Pons (tissue), 1 donor: ENCODE results near the gene ATP6V1G2.

ENCODE experiments used
- DNase-seq: peaks from one replicate; pipeline ENCODE4 v3.0.0-alpha.2; 2016; ENCODE audit warnings: low spot score

ATP6V1G2 gene

GRCh38 chr6:31575952-31576685 is 29.7 kb upstream of the ATP6V1G2 start:
- DNase-seq = no peak

GRCh38 chr6:31575335-31575901 is 29.0 kb upstream of the ATP6V1G2 start, which contains the start of gene TNF:
Gene TNF, plus strand, starts transcription at chr6:31575565. Its CDS starts 177 bp downstream, at chr6:31575742.
- peak; percentile 58 for DNase-seq

DNA sequence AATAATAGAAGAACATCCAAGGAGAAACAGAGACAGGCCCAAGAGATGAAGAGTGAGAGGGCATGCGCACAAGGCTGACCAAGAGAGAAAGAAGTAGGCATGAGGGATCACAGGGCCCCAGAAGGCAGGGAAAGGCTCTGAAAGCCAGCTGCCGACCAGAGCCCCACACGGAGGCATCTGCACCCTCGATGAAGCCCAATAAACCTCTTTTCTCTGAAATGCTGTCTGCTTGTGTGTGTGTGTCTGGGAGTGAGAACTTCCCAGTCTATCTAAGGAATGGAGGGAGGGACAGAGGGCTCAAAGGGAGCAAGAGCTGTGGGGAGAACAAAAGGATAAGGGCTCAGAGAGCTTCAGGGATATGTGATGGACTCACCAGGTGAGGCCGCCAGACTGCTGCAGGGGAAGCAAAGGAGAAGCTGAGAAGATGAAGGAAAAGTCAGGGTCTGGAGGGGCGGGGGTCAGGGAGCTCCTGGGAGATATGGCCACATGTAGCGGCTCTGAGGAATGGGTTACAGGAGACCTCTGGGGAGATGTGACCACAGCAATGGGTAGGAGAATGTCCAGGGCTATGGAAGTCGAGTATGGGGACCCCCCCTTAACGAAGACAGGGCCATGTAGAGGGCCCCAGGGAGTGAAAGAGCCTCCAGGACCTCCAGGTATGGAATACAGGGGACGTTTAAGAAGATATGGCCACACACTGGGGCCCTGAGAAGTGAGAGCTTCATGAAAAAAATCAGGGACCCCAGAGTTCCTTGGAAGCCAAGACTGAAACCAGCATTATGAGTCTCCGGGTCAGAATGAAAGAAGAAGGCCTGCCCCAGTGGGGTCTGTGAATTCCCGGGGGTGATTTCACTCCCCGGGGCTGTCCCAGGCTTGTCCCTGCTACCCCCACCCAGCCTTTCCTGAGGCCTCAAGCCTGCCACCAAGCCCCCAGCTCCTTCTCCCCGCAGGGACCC is 28.0 kb upstream of the ATP6V1G2 start:
- DNase-seq = no peak

DNA sequence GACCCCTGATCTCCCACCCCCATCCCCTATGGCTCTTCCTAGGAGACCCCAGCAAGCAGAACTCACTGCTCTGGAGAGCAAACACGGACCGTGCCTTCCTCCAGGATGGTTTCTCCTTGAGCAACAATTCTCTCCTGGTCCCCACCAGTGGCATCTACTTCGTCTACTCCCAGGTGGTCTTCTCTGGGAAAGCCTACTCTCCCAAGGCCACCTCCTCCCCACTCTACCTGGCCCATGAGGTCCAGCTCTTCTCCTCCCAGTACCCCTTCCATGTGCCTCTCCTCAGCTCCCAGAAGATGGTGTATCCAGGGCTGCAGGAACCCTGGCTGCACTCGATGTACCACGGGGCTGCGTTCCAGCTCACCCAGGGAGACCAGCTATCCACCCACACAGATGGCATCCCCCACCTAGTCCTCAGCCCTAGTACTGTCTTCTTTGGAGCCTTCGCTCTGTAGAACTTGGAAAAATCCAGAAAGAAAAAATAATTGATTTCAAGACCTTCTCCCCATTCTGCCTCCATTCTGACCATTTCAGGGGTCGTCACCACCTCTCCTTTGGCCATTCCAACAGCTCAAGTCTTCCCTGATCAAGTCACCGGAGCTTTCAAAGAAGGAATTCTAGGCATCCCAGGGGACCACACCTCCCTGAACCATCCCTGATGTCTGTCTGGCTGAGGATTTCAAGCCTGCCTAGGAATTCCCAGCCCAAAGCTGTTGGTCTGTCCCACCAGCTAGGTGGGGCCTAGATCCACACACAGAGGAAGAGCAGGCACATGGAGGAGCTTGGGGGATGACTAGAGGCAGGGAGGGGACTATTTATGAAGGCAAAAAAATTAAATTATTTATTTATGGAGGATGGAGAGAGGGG is 27.1 kb upstream of the ATP6V1G2 start:
- no peak for DNase-seq

- no peak for DNase-seq
Observed at GRCh38 chr6:31572041-31572911, 25.9 kb upstream of the ATP6V1G2 start, which contains the start of gene LTA. Gene LTA, plus strand, starts transcription at chr6:31572289. Its CDS starts 454 bp downstream, at chr6:31572743.

DNA sequence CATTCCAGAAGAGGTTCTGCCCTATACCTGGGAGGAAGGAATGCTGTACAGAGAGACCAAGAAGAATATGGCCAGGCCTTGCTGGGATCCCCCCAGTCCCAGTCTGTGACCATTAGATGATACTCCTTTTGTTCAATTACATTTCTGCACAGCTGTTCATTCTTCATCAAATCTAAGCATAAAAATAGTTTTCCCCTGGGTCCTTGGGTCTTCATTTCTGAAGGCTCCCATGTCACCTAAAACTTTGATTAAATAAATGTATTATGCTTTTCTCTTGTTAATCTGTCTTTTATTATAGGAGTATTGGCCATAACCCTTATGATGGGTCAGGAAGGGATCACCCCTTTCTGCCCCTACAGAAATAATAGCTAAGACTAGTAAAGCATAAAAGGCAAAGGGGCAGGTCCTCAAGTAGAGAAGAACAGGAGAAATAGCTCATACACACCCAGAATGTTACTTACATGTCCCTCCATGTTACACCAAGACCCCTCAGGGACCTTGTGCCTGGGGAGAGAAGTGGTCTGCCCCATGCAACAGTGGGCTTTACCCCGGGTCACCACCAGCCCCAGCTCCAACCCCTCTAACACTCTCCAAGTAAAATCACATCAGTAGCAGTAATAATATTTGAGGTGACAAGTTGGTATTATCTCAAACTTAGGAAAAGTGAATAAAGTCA is 23.6 kb upstream of the ATP6V1G2 start:
- DNase-seq = no peak

GRCh38 chr6:31568537-31568961 is 22.1 kb upstream of the ATP6V1G2 start:
- DNase-seq = peak; percentile 38

DNA sequence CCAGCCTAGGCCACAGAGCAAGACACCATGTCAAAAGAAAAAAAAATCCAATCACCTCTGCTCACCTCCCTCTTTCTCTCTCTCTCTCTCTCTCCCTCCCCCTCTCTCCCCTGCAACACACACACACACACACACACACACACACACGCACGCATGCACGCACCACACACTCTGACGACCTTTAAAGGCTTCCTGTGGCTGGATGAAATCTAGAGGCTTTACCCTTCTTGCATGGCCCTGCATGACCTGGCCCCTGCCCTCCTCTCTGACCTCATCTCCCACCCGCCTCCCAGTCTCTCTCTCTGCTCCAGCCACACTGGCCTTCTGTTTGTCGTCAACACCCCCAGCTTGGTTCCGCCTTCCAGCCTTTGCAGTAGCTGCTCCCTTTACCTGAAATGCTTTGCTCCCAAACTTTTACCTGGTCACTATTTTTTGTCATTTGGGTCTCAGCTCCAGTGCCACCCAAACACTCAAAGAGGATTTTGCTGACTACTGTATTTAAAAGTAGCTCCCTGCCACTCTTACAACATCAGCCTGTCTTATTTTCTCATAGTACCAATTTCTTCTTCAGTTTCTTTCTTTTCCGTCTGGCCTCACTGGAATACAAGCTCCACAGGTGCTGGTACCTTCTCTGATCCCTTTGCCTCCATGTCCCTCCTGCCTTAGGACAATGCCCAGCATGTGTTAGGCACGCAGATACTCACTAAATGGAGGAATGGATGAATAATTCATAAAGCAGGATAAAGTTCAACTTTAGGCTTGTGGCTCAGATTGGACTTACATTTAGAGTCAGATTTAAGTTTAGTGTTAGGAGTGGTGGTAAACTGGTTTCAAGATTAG is 21.3 kb upstream of the ATP6V1G2 start:
- no peak for DNase-seq

DNA sequence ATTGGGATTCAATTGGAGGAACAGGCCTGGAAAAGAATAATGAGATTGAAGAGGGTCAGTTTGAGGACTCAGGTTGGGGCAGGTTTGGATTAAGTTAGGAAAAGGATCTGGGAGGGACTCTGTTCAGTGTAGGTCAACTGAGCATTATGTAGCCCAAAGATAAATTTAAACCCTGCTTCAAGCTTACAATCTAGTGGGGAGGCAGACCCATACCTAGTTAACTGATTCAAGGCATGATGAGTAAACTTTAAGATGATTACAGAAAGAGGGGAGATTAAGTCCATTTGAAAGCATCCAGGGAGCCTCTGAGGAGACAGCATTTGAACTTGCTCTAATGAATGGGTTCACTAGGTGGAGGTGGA is 14.3 kb upstream of the ATP6V1G2 start:
- no peak for DNase-seq

GRCh38 chr6:31559958-31560696 is 13.7 kb upstream of the ATP6V1G2 start:
- peak; percentile 79 for DNase-seq

GRCh38 chr6:31559606-31559957 is 13.2 kb upstream of the ATP6V1G2 start:
- DNase-seq = no peak

GRCh38 chr6:31558631-31559500 is 12.5 kb upstream of the ATP6V1G2 start:
- DNase-seq = peak; percentile 72

GRCh38 chr6:31558318-31558625 is 11.9 kb upstream of the ATP6V1G2 start:
- no peak for DNase-seq

GRCh38 chr6:31557443-31558317 is 11.3 kb upstream of the ATP6V1G2 start:
- DNase-seq = no peak

GRCh38 chr6:31556307-31556706 is 9.9 kb upstream of the ATP6V1G2 start:
- DNase-seq = no peak

DNA sequence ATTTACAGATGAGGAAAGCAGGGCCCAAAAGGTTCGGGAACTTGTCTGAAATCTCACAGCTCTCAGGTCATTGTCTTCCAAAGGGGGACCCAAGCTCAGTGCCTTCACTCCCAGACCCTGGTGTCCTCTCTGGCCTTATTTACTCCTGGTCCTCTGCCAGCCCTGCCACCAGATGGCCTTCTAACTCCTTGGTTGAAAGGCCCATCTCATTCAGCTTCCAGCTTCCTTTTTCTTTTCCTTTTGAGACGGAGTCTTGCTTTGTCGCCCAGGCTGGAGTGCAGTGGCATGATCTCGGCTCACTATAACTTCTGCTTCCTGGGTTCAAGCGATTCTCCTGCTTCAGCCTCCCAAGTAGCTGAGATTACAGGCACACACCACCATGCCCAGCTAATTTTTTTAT is 5.0 kb upstream of the ATP6V1G2 start:
- DNase-seq = peak; percentile 77

- DNase-seq = no peak
Observed at GRCh38 chr6:31548544-31548873, 2.1 kb upstream of the ATP6V1G2 start.
